Esophagus muscularis mucosa (tissue), 4 donors: Measurements from ENCODE around the gene CFAP54.

Experiments
- EP300 ChIP-seq: sonication (generic); formaldehyde crosslinking; IDR thresholded peaks from one replicate; pipeline ENCODE4 v1.6.1; 2017; ENCODE audit warnings: antibody characterized with exemption
- POLR2AphosphoS5 ChIP-seq, 2 donors: sonication (generic); formaldehyde crosslinking; IDR thresholded peaks; one replicate each; pipeline ENCODE4 v1.6.1; 2017; ENCODE audit warnings: antibody characterized with exemption in 2 of 2
- TF ChIP-seq, protein P1 (sequence below), 3 experiments: fragments of 200-600 bp in 2 of 3; fragments of 450-650 bp in 1 of 3; sonication (generic) in 2 of 3; IDR thresholded peaks; one replicate each; pipeline ENCODE4 v1.5.1; 2017 to 2019; ENCODE audit warnings: antibody characterized with exemption in 3 of 3, mild to moderate bottlenecking in 2 of 3, moderate library complexity in 1 of 3

- TF ChIP-seq, protein P1, sequence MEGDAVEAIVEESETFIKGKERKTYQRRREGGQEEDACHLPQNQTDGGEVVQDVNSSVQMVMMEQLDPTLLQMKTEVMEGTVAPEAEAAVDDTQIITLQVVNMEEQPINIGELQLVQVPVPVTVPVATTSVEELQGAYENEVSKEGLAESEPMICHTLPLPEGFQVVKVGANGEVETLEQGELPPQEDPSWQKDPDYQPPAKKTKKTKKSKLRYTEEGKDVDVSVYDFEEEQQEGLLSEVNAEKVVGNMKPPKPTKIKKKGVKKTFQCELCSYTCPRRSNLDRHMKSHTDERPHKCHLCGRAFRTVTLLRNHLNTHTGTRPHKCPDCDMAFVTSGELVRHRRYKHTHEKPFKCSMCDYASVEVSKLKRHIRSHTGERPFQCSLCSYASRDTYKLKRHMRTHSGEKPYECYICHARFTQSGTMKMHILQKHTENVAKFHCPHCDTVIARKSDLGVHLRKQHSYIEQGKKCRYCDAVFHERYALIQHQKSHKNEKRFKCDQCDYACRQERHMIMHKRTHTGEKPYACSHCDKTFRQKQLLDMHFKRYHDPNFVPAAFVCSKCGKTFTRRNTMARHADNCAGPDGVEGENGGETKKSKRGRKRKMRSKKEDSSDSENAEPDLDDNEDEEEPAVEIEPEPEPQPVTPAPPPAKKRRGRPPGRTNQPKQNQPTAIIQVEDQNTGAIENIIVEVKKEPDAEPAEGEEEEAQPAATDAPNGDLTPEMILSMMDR (IDR thresholded peaks at IDR 0.05), result no peak
- no peak for TF ChIP-seq EP300
- TF ChIP-seq POLR2AphosphoS5 (IDR thresholded peaks at IDR 0.05), result no peak
Measured at GRCh38 chr12:96473394-96474093, 15.8 kb upstream of the CFAP54 start.
